ENCODE data around the gene ZBTB7B.

The ZBTB7B gene

DNA sequence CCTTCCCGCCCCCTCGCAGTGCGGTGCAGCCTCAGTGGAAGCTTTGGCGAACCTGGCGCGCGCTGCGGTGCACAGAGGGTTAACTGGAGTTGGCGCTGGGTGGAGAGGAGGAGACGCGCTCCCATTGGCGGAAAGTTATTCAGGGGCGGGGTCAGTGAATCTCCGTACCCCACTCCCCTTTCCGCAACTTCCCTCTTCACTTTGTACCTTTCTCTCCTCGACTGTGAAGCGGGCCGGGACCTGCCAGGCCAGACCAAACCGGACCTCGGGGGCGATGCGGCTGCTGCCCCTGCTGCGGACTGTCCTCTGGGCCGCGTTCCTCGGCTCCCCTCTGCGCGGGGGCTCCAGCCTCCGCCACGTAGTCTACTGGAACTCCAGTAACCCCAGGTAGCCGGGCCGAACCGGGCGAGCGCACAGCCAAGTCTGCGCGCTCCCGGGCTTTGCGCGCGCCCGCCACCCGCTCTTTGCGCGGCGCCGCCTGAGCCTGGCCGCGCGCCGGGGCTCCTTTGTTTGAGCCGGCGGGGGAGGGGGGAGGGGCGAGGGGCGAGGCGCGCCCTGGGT is 61.0 kb downstream of the ZBTB7B start, which contains the start of gene EFNA4:
TSS of gene EFNA4 (plus strand) at position 191 of the 561 bp plus-strand sequence. CDS start at position 275, 84 bp downstream.
- peak; percentile 74 for DNase-seq

DNA sequence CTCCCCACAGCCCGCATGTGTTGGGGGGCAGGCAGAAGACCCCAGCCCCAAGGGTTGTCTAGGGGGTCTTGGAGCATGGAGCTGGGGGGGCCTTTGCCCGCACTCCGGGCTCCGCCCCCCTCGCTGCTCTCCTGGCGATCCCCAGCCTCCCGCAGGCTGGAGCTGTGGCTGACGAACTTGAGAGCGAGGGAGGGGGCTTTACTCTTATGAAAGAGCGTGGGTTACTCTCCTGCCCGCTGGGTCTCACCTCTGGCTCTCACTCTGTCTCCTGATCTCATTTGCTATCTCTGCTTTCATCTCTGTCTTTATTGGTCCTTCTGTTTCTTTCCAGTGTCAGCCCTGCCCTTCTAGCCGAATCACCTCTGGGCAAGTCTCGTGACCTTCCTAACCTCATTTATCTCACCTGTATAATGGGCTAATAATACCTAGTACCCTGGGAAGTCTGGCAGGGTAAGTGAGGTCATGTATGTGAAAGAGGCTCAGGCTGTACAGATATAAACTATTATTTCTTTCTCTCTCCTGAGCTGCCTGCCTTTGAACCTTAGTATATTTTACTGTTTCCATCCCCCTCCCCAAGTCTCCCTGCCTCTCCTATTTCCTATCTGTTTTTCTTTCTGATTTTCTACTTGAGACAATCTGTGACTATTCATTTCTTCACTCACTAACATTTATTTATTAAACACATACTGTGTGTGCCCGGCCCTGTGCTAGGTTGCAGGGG is 61.7 kb downstream of the ZBTB7B start:
- DNase-seq = no peak

DNA sequence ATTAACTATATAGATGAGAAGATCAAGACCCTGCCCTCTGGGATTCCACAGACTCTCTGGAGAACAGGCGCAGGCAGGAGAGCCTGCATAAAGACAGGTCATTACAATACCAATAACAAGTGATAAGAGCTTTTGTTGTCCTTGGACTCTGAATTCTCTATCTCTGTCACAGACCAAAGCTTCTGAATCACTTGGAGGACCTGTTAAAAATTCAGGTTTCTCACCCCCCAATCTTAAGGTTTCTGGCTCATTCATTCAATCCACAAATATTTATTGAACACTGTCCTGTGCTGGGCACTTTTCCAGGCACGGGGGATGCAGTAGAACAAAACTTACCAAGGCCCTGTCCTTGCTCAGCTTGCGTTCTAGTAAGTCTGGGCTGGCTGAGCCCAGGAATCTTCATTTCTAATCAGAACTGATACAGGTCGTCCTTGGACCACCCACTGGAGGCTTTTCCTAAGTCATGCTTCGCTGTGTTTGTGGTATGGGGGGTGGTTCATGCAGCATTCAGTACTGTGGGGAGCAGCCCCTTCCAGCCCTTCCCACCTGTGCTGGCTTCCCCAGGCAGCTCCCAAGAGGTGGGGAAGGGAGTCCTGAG is 62.3 kb downstream of the ZBTB7B start:
- no peak for DNase-seq

DNA sequence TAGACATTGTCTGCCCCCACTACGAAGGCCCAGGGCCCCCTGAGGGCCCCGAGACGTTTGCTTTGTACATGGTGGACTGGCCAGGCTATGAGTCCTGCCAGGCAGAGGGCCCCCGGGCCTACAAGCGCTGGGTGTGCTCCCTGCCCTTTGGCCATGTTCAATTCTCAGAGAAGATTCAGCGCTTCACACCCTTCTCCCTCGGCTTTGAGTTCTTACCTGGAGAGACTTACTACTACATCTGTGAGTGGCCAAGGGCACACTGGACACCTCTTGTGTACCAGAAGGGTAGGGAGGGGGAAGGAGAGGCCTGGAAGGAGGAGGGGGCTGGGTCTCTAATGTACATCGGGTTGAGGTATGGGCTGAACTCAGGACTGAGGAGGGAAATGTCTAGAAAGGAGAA is 64.2 kb downstream of the ZBTB7B start:
- no peak for DNase-seq

Measured in KG1 (cell line).